Activated naive CD4-positive, alpha-beta T cell treated with anti-CD3 and anti-CD28 coated beads, Interleukin-2, amount 50 U/mL, for 16 hours (primary cell): ENCODE data around the gene MAD1L1.
"Not testable (repeated sequence)": the region's sequence is repeated elsewhere in the genome, so short reads cannot be mapped to it uniquely, and the experiment has no call there.

Source experiments
- DNase-seq: peaks from one replicate; pipeline ENCODE4 v3.0.0-alpha.2; 2020

Gene MAD1L1

GRCh38 chr7:1885465-1886226, 347.1 kb downstream of the MAD1L1 start:
- DNase-seq = no peak

DNA sequence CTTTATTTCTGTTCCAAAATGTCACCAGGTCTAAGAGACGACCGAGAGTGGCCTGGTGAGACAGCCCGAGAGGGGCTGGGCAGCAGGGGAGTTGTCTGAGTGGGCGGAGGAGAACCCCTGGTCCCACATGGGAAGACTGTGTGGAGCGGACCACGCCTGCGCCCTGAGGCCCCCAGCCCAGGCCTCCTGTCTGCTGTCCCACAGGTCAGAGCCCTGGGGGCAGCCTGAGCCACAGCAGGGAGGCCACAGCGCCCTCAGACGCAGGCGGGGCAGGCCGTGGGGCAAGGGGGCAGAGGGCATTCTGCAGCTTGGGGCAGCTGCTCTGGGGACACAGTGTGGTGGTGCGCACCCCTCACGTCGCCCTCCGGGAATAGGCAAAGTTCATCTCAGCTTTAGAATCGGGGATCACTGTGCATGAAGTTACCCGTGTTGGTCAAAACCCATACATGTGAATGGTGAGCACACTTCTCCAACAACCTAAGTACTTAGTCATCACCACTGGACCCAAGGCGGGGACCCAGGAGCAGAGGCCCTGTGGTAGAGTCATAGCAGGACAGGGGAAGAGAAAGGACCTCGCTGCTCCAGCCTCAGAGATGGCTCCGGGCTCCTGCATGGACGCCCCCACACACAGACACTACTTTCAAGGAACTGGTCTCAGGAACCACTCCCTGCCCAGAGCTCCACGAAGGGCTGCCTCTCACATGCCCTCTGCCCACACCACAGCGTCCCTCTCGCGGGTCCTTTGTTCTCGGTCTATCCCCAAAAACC, 348.0 kb downstream of the MAD1L1 start:
- DNase-seq = no peak

- DNase-seq = no peak
Measured at GRCh38 chr7:1883834-1884582, 348.7 kb downstream of the MAD1L1 start.

- no peak for DNase-seq
Measured at GRCh38 chr7:1883031-1883761, 349.5 kb downstream of the MAD1L1 start.

DNA sequence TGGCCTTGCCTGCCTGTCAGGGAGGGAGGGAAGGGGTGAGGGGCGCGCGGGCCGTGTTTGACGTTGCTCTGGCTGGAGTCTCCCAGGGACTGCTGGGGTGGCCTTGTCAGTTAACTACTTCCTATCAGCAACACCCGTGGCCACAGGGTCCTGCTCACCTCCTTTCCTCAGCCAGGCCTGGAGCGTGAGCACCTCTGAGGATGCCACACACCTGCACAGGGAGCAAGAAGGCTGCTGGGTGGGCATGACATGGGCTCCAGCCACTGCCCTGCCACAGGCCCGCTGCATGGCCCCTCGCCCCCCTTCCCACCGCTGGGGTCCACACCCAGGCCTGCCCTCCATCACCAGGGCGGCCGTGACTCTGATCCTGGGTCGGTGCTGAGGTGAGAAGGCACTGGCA, 350.3 kb downstream of the MAD1L1 start:
- DNase-seq = no peak

DNA sequence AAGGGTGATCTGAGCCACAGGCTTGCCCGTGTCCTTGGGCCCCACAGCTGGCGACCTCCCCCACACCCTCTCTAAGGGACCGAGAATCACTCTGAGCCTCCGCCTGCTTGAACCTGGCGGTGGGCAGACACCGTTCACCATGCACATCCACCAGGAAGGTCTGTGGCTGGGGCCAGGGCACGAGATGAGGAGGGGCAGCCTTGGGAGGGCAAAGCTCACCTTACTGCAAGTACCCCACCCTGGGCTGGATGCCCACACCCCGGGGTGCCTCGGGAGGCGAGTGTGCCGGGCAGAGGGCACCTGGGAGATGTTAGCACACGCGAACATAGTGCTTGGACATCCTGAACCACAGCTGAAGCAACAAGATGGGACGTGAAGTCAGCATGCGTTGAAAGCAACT, 350.8 kb downstream of the MAD1L1 start:
- DNase-seq = no peak

DNA sequence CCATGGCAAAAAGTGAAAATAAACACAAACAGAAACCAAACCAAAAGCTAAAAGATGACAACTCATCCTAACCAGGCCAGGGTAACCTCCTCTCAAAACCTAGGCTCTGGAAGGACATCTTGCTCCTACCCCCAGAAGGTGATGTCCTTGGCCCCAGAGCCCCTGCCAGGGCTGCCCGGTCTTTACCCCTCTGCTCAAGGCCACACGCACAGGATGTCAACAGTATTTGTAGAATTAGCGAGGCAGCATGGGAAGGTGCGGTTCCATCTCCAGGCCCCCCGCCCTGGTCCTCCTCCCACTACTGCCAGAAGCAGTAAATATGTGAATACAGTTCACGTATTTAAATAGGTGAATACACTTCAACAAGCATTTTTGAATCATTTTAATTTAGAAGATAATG, 356.1 kb downstream of the MAD1L1 start:
- DNase-seq = not testable (repeated sequence)

DNA sequence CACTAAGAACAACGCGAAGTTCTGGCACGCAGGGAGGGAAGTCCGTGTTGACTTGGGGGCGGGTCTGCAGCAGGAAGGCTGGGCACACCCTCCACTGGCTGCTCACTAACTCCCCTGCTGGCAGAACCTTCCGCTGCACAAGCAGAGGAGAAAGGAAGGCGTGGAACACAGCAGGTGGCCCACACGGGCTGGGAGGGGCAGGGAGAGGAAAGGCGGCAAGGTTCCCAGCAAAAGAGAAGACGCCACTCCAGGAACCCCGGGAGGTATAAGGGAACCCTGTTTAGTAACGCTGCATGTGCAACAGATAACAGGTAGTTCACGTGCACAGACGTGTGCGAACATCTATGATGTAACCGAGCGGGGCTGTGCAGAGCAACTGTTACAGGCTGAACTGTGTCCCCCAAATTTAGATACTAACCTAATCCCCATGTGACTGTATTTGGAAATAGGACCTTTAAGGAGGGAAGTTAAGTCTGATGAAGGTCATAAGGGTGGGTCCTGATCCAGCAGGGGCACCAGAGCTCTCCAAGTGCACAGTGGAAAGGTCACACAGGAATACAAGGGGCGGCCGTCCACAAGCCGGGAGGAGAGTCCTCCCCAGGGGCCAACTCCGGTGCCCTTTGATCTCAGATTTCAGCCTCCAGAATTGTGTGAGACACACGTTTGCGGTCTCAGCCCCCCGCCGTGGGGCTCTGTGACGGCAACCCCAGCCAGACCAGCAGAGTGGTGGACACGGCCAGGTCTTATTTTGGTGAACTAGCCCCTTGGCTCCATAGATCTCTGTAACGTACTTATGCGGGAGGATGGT, 357.1 kb downstream of the MAD1L1 start:
- not testable (repeated sequence) for DNase-seq

GRCh38 chr7:1874590-1875391, 358.0 kb downstream of the MAD1L1 start:
- DNase-seq = not testable (repeated sequence)

- DNase-seq = no peak
Measured at GRCh38 chr7:1873857-1874589, 358.7 kb downstream of the MAD1L1 start.

GRCh38 chr7:1873421-1873820, 359.3 kb downstream of the MAD1L1 start:
- no peak for DNase-seq

DNA sequence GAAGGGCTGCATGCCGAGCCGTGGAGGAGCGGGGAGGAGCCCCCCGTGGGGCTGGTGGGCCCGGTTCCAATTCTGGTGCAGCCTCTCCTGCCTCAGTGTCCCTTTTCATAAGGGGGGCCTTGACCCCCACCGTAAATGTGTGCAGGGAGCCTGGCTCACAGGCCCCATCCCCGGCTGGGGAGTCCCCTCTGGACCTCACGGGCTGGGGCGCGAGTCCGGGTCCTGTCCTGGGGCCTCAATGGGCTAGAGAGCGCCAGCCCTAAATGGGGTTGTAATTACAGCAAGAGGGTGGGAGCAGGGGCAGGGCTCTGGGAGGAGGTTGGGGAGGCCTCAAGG, 359.7 kb downstream of the MAD1L1 start:
- DNase-seq = no peak

DNA sequence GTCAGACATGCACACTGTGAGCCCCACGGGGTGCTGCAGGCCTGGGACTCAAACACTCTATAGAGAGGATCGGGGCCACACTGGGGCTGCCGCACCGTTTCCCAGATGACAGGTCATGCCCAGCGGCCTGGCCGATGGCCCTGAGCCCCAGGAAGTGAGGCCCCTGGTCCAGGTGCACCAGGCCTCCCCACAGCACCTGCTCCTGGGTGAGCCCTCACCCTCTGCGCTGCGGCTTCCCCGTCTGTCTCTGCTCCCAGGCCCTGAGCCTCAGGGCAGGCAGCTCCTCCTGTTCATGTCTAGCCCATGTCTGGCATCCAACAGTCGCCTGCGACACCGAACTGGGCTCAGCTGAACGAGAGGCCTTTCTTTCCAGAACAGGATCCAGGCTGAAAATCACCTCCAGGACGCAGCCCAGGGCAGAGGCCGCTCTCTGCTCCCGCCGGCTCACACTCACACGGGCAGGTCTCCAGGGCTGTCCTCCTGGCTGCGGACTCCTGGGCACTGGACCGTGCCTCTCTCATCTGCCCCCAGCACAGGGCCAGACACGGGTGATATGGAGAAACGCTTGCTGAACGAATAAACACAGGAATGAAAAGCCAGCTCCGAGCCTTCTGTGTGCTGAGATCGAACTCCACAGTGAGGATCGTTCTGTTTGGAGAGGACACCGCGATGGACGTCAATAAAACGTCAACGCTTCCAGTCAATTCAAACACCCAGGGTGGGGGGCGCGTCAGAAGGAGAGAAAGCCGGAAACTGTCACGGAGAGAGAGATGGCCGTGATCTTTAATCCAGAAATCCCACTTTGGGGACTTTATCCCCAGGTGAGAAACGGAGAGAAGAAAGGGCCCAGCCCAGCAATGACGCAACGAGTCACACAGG, 360.3 kb downstream of the MAD1L1 start:
- no peak for DNase-seq

DNA sequence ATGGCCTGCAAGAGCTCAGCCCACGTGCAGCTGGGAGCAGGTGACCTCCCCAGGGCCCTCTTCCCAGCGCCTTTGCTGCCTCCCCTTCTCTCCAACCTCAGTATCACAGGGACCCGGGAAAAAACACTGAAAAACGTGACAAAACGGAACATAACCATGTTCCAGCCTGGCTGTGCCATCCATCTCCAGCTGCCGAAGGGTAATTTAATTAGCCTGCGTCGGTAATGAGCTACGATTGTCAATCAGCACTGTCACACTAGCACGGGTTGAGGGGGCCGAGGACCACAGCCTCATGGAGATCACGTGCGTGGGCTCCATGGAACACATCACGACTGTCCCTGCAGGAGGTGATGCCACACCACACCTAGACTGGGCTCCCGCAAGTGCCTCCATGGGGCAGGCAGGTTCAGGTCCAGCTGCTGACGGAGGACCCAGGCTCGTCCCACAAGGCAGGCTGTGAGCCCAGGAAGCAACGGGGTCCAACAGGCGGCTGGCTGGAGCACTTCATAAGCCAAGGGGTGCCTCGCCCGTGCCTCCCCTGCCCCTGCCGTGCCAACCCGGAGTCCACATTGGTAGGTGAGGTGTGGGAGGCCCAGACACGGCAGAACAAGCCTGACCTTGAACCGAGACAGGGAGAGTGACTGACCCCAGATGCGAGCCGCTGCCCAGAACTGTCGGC, 363.2 kb downstream of the MAD1L1 start:
- DNase-seq = no peak

DNA sequence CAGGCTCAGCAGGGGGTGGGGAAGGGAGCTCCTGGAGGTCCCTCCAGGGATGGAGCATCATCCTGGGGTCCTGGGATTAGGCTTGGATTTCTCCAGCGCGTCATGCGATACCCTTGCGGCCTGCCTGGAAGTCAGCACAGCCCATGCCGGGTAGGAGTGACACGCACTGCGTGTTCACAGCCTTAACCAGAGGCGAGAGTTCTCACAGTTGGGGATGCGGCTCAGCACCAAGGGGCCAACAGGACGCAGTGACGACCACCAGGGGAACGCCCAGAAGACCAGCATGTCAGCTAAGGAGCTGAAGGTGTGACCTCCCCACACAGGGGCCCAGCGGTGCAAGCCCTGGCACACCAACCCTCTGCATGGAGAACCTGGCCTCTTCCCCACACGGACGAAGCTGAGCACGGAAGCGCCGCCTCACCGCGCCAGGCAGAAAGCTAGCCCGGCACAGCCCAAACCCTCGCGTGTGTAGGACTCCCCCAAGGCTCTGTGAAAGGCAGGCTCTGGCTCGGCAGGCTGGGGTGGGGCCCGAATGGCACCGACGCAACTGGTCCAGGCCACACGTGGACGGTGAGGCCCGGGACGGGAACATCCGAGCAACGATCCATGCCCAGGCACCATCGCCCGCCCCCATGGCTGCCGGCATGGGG, 364.1 kb downstream of the MAD1L1 start:
- DNase-seq = no peak

DNA sequence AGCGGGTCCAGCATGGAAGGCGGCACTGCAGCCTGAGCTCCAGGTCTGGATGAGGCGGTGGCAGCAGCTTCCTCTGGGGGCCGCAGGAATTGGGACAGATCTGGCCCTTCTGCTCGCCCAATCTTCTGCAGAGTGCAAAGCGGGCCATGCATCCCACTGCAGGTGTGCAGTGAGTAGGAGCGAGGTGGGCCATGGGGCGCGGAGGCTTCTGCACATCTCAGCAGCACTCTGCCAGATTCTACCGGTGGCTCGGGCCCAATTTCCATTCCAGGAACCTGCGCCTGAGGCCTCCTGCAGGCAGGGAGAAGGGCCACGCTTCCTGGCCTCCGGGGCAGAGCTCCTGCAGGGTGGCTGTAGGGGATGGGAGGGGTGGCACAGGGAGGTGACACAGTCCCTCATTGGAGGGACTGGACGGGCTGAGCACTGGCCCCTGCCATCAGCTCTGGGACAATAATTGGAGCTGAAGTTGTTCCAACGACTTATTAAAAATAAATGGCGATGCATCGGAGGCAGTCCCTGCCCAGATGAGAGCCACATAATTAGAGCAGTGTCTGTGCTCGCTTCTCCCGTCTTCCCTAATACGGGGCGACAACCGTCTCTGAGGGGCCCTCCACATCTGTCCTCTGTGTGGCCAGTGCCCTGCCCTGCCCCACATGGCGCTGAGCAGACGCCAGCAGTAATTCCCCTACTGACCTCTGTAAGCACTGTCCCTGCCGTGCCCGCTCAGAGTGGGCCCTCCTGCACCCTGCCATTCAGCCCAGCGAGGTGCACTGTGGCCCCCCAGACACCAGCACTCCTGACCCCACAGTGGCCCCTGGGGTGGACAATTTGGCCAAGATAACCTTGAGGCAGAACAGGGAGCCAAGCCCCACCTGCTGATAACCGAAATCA, 365.1 kb downstream of the MAD1L1 start:
- DNase-seq = no peak

- DNase-seq = no peak
Measured at GRCh38 chr7:1866601-1867000, 366.1 kb downstream of the MAD1L1 start.
